Keratinocyte (primary cell): ENCODE results near the gene SLC2A4. TPM values are rescaled to one million over a fixed set of nuclear protein-coding genes. Genes with fewer than 3 reads are reported as not detected.

Source experiments
- DNase-seq: peaks from one replicate; pipeline ENCODE4 v3.0.0-alpha.2; 2011; ENCODE audit warnings: low read depth, missing footprints, low spot score
- FAIRE-seq: peaks from 2 replicates; lab custom pipeline; 2011; peaks lifted over from hg19 to GRCh38; lab: Jason Lieb, UNC
- H2AFZ ChIP-seq: 2 replicates; pipeline ENCODE4 v1.6.0; 2012; ENCODE audit warnings: low read length, control low read depth, inconsistent platforms; ENCODE audit not compliant: control insufficient read depth
- H3K27ac ChIP-seq: 2 replicates; pipeline ENCODE4 v1.5.1; 2011; ENCODE audit warnings: low read length; ENCODE audit not compliant: control insufficient read depth, insufficient read depth
- H3K27me3 ChIP-seq: 3 replicates; pipeline ENCODE4 v1.6.0; 2011; ENCODE audit warnings: low read length; ENCODE audit not compliant: control insufficient read depth, insufficient read depth; ENCODE audit errors: extremely low read depth
- H3K36me3 ChIP-seq, 2 experiments: 2 replicates in 1 of 2; 3 replicates in 1 of 2; pipeline ENCODE4 v1.5.1; 2011; ENCODE audit warnings: low read length in 2 of 2, mild to moderate bottlenecking in 1 of 2; ENCODE audit not compliant: control insufficient read depth in 2 of 2, insufficient read depth in 2 of 2; ENCODE audit errors: extremely low read depth in 1 of 2
- H3K4me1 ChIP-seq: 3 replicates; pipeline ENCODE4 v1.5.1; 2011; ENCODE audit warnings: low read length; ENCODE audit not compliant: control insufficient read depth, insufficient read depth; ENCODE audit errors: extremely low read depth
- H3K4me2 ChIP-seq: 3 replicates; pipeline ENCODE4 v1.6.0; 2011; ENCODE audit warnings: low read depth, low read length; ENCODE audit not compliant: control insufficient read depth, insufficient read depth; ENCODE audit errors: extremely low read depth
- H3K4me3 ChIP-seq, 3 experiments: fragments of 200-600 bp in 1 of 3; sonication (generic) in 1 of 3; 2 replicates in 2 of 3; 3 replicates in 1 of 3; pipeline ENCODE4 v1.5.1; 2011 to 2016; ENCODE audit warnings: low read length in 3 of 3, mild to moderate bottlenecking in 3 of 3, control low read depth in 2 of 3, inconsistent platforms in 1 of 3, low read depth in 1 of 3, mixed read lengths in 1 of 3, mixed run types in 1 of 3, moderate library complexity in 1 of 3; ENCODE audit not compliant: control insufficient read depth in 2 of 3, insufficient read depth in 2 of 3; ENCODE audit errors: extremely low read depth in 1 of 3
- H3K79me2 ChIP-seq: 2 replicates; pipeline ENCODE4 v1.6.0; 2012; ENCODE audit warnings: low read length; ENCODE audit not compliant: control insufficient read depth, insufficient read depth
- H3K9ac ChIP-seq: 3 replicates; pipeline ENCODE4 v1.6.0; 2011; ENCODE audit warnings: low read length; ENCODE audit not compliant: control insufficient read depth, insufficient read depth; ENCODE audit errors: extremely low read depth
- H3K9me1 ChIP-seq: 3 replicates; pipeline ENCODE4 v1.6.0; 2011; ENCODE audit warnings: low read length; ENCODE audit not compliant: control insufficient read depth, insufficient read depth; ENCODE audit errors: extremely low read depth
- H3K9me3 ChIP-seq: 2 replicates; pipeline ENCODE4 v1.5.1; 2012; ENCODE audit warnings: low read depth, low read length; ENCODE audit not compliant: control insufficient read depth
- H4K20me1 ChIP-seq: 3 replicates; pipeline ENCODE4 v1.6.0; 2011; ENCODE audit warnings: low read length; ENCODE audit not compliant: control insufficient read depth, insufficient read depth; ENCODE audit errors: extremely low read depth
- EZH2 ChIP-seq: IDR thresholded peaks from one replicate; pipeline ENCODE4 v1.6.1; 2012; ENCODE audit warnings: inconsistent platforms, mild to moderate bottlenecking, low read length, moderate library complexity
- dilution Hi-C: fragments of 300-500 bp; cut with MboI; formaldehyde crosslinking; loops from one replicate; pipeline ENCODE4 v1.7.0; 2020; ENCODE audit warnings: low sequenced_read_pairs; ENCODE audit not compliant: extremely low pct_ligation_motif_present
- polyA plus RNA-seq, 5 experiments: library from polyadenylated mRNA; depleted of rRNA in 3 of 5; stranded (reverse) in 3 of 5; stranded (forward) in 1 of 5; unstranded in 1 of 5; fragments of >200 nt; gene quantifications; 1 replicate in 1 of 5; 2 replicates in 3 of 5; 3 replicates in 1 of 5; pipeline versions ENCODE4 v1.2.1 to v1.2.3, GENCODE V29; 2011 to 2012; ENCODE audit warnings: missing spikeins in 2 of 5, low read depth in 1 of 5, low replicate concordance in 1 of 5
- TF ChIP-seq, protein P1 (sequence below), 3 experiments: IDR thresholded peaks in 1 of 3; conservative IDR thresholded peaks in 1 of 3; optimal IDR thresholded peaks in 1 of 3; 2 replicates in 2 of 3; 3 replicates in 1 of 3; pipeline versions ENCODE3 to v1.5.1; 2011; ENCODE audit warnings: low read length in 3 of 3, mild to moderate bottlenecking in 3 of 3, moderate library complexity in 2 of 3, control low read depth in 1 of 3, inconsistent platforms in 1 of 3; ENCODE audit not compliant: insufficient read depth in 2 of 3; ENCODE audit errors: extremely low read depth in 1 of 3

SLC2A4 gene
- polyA plus RNA-seq, 1 donor (not counting 4 experiments of a cell fraction or from before 2014, with no cell fraction given): not detected

- peak overlapping the region; percentile 29 for H3K4me2 ChIP-seq
- no peak overlapping the region for H2AFZ ChIP-seq
- no peaks in the 10 kb centered on the region for H3K79me2 ChIP-seq
- DNase-seq (no peak), FAIRE-seq (peak; percentile 23)
- no peak overlapping the region for H3K27ac ChIP-seq
- H3K9me1 ChIP-seq: no peaks in the 10 kb centered on the region
- no peaks in the 10 kb centered on the region for H3K9me3 ChIP-seq
- H3K9ac ChIP-seq: no peak overlapping the region
- peaks cover 23% of the 10 kb centered on the region for H3K4me1 ChIP-seq
- H3K36me3 ChIP-seq: no peaks in the 10 kb centered on the region
- H3K4me3 ChIP-seq: no peak overlapping the region
- H3K27me3 ChIP-seq: peaks cover 37% of the 10 kb centered on the region
- peak; percentile 19 for TF ChIP-seq EZH2
- TF ChIP-seq, protein P1, sequence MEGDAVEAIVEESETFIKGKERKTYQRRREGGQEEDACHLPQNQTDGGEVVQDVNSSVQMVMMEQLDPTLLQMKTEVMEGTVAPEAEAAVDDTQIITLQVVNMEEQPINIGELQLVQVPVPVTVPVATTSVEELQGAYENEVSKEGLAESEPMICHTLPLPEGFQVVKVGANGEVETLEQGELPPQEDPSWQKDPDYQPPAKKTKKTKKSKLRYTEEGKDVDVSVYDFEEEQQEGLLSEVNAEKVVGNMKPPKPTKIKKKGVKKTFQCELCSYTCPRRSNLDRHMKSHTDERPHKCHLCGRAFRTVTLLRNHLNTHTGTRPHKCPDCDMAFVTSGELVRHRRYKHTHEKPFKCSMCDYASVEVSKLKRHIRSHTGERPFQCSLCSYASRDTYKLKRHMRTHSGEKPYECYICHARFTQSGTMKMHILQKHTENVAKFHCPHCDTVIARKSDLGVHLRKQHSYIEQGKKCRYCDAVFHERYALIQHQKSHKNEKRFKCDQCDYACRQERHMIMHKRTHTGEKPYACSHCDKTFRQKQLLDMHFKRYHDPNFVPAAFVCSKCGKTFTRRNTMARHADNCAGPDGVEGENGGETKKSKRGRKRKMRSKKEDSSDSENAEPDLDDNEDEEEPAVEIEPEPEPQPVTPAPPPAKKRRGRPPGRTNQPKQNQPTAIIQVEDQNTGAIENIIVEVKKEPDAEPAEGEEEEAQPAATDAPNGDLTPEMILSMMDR (optimal IDR thresholded peaks at IDR 0.05 in 1 of 3, IDR thresholded peaks at IDR 0.05 in 1 of 3, conservative IDR thresholded peaks at IDR 0.05 in 1 of 3; ENCODE audit: extremely low read depth in 1 of 3, insufficient read depth in 2 of 3, low read length in 3 of 3): no peak
- dilution Hi-C loops: no loop called here
- H4K20me1 ChIP-seq: peaks cover 2% of the 10 kb centered on the region
These were observed 11.6 kb downstream of the SLC2A4 start for GRCh38 chr17:7293159-7293558.

- H3K27me3 ChIP-seq: peaks cover 36% of the 10 kb centered on the region
- H2AFZ ChIP-seq: no peak overlapping the region
- no peak overlapping the region for H3K27ac ChIP-seq
- H4K20me1 ChIP-seq: peaks cover 2% of the 10 kb centered on the region
- dilution Hi-C loops: no loop called here
- FAIRE-seq (no peak), DNase-seq (no peak)
- no peaks in the 10 kb centered on the region for H3K36me3 ChIP-seq
- H3K4me2 ChIP-seq: peak overlapping the region; percentile 20
- H3K9me3 ChIP-seq: no peaks in the 10 kb centered on the region
- TF ChIP-seq EZH2: no peak
- TF ChIP-seq, protein P1 (optimal IDR thresholded peaks at IDR 0.05 in 1 of 3, IDR thresholded peaks at IDR 0.05 in 1 of 3, conservative IDR thresholded peaks at IDR 0.05 in 1 of 3; ENCODE audit: extremely low read depth in 1 of 3, insufficient read depth in 2 of 3, low read length in 3 of 3): no peak
- H3K4me3 ChIP-seq: no peak overlapping the region
- H3K4me1 ChIP-seq: peaks cover 23% of the 10 kb centered on the region
- no peaks in the 10 kb centered on the region for H3K9me1 ChIP-seq
- no peaks in the 10 kb centered on the region for H3K79me2 ChIP-seq
- no peak overlapping the region for H3K9ac ChIP-seq
These were observed 12.5 kb downstream of the SLC2A4 start for GRCh38 chr17:7293816-7294613.
